ENCODE measurements around the gene GPR107.

DNA sequence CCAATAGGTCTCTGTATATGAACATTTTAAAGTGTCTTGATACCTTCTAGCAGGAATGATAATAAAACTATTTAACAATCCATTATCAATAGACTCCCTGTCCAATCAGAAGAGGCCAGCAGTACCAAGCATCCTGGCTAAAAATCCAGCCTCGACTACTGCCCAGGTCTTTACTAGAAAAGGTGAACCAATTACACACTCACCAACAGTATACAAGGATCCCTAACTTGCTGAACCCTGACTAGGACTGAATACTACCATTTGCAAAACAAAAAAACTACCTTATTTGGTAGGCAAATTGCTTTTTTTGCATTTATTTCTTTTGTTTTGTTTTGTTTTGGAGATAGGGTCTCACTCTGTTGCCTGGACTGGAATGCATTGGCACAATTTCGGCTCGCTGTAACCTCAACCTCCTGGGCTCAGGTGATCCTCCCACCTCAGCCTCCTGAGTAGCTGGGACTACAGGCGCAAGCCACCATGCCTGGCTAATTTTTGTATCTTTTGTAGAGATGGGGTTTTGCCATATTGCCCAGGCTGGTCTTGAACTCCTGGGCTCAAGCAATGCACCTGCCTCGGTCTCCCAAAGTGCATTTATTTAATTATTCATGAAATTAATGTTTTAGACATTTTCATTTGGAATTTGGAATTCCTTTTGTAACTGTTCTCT, 38.2 kb upstream of the GPR107 start:
- TF ChIP-seq, protein P1, sequence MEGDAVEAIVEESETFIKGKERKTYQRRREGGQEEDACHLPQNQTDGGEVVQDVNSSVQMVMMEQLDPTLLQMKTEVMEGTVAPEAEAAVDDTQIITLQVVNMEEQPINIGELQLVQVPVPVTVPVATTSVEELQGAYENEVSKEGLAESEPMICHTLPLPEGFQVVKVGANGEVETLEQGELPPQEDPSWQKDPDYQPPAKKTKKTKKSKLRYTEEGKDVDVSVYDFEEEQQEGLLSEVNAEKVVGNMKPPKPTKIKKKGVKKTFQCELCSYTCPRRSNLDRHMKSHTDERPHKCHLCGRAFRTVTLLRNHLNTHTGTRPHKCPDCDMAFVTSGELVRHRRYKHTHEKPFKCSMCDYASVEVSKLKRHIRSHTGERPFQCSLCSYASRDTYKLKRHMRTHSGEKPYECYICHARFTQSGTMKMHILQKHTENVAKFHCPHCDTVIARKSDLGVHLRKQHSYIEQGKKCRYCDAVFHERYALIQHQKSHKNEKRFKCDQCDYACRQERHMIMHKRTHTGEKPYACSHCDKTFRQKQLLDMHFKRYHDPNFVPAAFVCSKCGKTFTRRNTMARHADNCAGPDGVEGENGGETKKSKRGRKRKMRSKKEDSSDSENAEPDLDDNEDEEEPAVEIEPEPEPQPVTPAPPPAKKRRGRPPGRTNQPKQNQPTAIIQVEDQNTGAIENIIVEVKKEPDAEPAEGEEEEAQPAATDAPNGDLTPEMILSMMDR (conservative IDR thresholded peaks at IDR 0.05 in 1 of 2, IDR thresholded peaks at IDR 0.05 in 1 of 2; ENCODE audit: extremely low read depth in 1 of 2, insufficient read depth in 1 of 2, low read depth in 1 of 2, low read length in 2 of 2), result no peak
- no peak for TF ChIP-seq EZH2 (IDR thresholded peaks at IDR 0.05; ENCODE audit: borderline replicate concordance, low read length)

Measured in mammary epithelial cell (primary cell).